MM.1S (cell line): ENCODE data around the gene GAL.

Source experiments
- DNase-seq: peaks from one replicate; pipeline ENCODE4 v3.0.0-alpha.2; 2015
- H2AFZ ChIP-seq: fragments of 300-600 bp; sonication (generic); 2 replicates; pipeline ENCODE4 v1.6.0; 2016; ENCODE audit warnings: antibody characterized with exemption, low read length
- H3F3A ChIP-seq: fragments of 300-600 bp; sonication (generic); 2 replicates; pipeline ENCODE4 v1.6.1; 2016; ENCODE audit warnings: mild to moderate bottlenecking, antibody characterized with exemption, low read length, moderate library complexity, mixed read lengths; ENCODE audit not compliant: insufficient read depth
- H3K27ac ChIP-seq: fragments of 300-600 bp; sonication (generic); 2 replicates; pipeline ENCODE4 v1.5.1; 2016; ENCODE audit warnings: mild to moderate bottlenecking, low read length
- H3K27me3 ChIP-seq: fragments of 300-600 bp; sonication (generic); replicated peaks from 2 replicates; pipeline ENCODE4 v1.6.0; 2016; ENCODE audit warnings: low read length; ENCODE audit not compliant: insufficient read depth
- H3K36me3 ChIP-seq: fragments of 300-600 bp; sonication (generic); replicated peaks from 2 replicates; pipeline ENCODE4 v1.6.1; 2016; ENCODE audit warnings: mild to moderate bottlenecking, low read length, mixed read lengths; ENCODE audit not compliant: insufficient read depth
- H3K4me1 ChIP-seq: fragments of 300-600 bp; sonication (generic); 2 replicates; pipeline ENCODE4 v1.6.1; 2016; ENCODE audit warnings: low read length, mixed read lengths
- H3K4me2 ChIP-seq: fragments of 300-600 bp; sonication (generic); 2 replicates; pipeline ENCODE4 v1.6.0; 2016; ENCODE audit warnings: low read depth, low read length
- H3K4me3 ChIP-seq: fragments of 300-600 bp; sonication (generic); 2 replicates; pipeline ENCODE4 v1.5.1; 2016; ENCODE audit warnings: low read length, mixed read lengths
- H3K79me2 ChIP-seq: fragments of 300-600 bp; sonication (generic); 2 replicates; pipeline ENCODE4 v1.6.1; 2016; ENCODE audit warnings: mixed run types, low read length, mixed read lengths
- H3K9ac ChIP-seq: fragments of 300-600 bp; sonication (generic); 2 replicates; pipeline ENCODE4 v1.6.1; 2016; ENCODE audit warnings: low read length, mixed read lengths
- H3K9me2 ChIP-seq: fragments of 300-600 bp; sonication (generic); replicated peaks from 2 replicates; pipeline ENCODE4 v1.6.1; 2016; ENCODE audit warnings: mild to moderate bottlenecking, low read length, mixed read lengths; ENCODE audit not compliant: insufficient read depth
- H3K9me3 ChIP-seq: fragments of 300-600 bp; sonication (generic); replicated peaks from 2 replicates; pipeline ENCODE4 v1.6.1; 2016; ENCODE audit warnings: mild to moderate bottlenecking, low read length, mixed read lengths; ENCODE audit not compliant: insufficient read depth
- H4K20me1 ChIP-seq: fragments of 300-600 bp; sonication (generic); 2 replicates; pipeline ENCODE4 v1.6.1; 2016; ENCODE audit warnings: mild to moderate bottlenecking, low read length, moderate library complexity, mixed read lengths; ENCODE audit not compliant: insufficient read depth
- EZH2 ChIP-seq: fragments of 300-600 bp; sonication (generic); optimal IDR thresholded peaks from 2 replicates; pipeline ENCODE3; 2017; ENCODE audit warnings: low read depth, mild to moderate bottlenecking, antibody characterized with exemption, low read length, mixed read lengths
- EZH2phosphoT487 ChIP-seq: fragments of 300-600 bp; sonication (generic); IDR thresholded peaks from 2 replicates; pipeline ENCODE4 v1.6.1; 2018; ENCODE audit warnings: antibody characterized with exemption, low read length
- TF ChIP-seq, protein P1 (sequence below): fragments of 300-600 bp; sonication (generic); IDR thresholded peaks from 2 replicates; pipeline ENCODE4 v1.5.1; 2016; ENCODE audit warnings: antibody characterized with exemption, low read length, mixed read lengths

GAL gene

DNA sequence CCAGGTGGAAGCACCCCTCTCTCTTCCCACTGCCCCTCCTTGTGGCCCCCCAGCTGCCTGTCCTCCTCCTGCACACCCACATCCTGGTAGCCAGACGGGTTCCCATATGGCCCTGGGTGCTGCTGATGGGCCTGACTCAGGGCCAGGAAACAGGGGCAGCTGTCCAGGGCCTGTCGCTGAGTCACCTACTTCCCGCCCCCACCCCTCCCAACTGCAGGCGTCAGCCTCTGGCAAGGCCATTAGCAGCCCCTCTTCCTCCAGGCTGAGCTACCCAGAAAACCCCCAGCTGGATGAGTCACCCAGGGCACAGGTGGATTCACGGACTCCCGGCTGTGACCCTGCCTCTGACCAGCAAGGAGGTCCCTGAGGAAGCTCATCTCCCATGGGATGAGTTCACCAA is 6.9 kb upstream of the GAL start:
- no peak overlapping the region for H3K9ac ChIP-seq
- no peaks in the 10 kb centered on the region for H3F3A ChIP-seq
- peaks cover 54% of the 10 kb centered on the region for H3K27me3 ChIP-seq
- no peak overlapping the region for H3K4me2 ChIP-seq
- H4K20me1 ChIP-seq: no peaks in the 10 kb centered on the region
- no peak for DNase-seq
- no peak overlapping the region for H3K4me3 ChIP-seq
- H3K79me2 ChIP-seq: no peaks in the 10 kb centered on the region
- no peak for TF ChIP-seq EZH2phosphoT487
- TF ChIP-seq EZH2: no peak
- TF ChIP-seq, protein P1, sequence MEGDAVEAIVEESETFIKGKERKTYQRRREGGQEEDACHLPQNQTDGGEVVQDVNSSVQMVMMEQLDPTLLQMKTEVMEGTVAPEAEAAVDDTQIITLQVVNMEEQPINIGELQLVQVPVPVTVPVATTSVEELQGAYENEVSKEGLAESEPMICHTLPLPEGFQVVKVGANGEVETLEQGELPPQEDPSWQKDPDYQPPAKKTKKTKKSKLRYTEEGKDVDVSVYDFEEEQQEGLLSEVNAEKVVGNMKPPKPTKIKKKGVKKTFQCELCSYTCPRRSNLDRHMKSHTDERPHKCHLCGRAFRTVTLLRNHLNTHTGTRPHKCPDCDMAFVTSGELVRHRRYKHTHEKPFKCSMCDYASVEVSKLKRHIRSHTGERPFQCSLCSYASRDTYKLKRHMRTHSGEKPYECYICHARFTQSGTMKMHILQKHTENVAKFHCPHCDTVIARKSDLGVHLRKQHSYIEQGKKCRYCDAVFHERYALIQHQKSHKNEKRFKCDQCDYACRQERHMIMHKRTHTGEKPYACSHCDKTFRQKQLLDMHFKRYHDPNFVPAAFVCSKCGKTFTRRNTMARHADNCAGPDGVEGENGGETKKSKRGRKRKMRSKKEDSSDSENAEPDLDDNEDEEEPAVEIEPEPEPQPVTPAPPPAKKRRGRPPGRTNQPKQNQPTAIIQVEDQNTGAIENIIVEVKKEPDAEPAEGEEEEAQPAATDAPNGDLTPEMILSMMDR: no peak
- no peaks in the 10 kb centered on the region for H3K36me3 ChIP-seq
- no peaks in the 10 kb centered on the region for H3K9me3 ChIP-seq
- no peak overlapping the region for H2AFZ ChIP-seq
- H3K27ac ChIP-seq: no peak overlapping the region
- no peaks in the 10 kb centered on the region for H3K9me2 ChIP-seq
- H3K4me1 ChIP-seq: no peaks in the 10 kb centered on the region

DNA sequence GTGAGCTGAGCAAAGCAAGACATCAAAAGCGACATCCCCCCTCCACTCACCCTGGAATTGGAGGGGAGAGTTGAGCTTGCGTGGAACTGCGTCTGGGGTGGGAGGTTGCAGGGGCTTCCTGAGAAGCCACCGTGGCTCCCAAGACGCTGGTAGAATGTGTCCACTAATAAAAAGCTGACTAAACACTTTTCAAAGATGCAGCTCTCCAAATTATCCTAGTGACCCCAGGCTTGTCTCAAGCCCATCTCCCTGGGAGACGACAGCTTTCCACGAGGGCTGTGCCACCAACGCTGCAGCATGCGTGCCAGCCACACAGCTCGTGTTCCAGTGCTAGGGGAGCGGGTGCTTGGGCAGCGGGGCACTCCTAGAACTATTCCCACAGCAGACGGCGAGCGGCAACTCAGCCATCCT is 6.3 kb upstream of the GAL start:
- Histone ChIP-seq H3K4me2 (no peak overlapping the region), H3K79me2 (no peaks in the 10 kb centered on the region), H3K4me3 (no peak overlapping the region), H4K20me1 (no peaks in the 10 kb centered on the region), H3F3A (no peaks in the 10 kb centered on the region), H3K9me2 (no peaks in the 10 kb centered on the region), H3K27ac (no peak overlapping the region), H3K9ac (no peak overlapping the region), H2AFZ (no peak overlapping the region), H3K9me3 (no peaks in the 10 kb centered on the region), H3K4me1 (no peaks in the 10 kb centered on the region), H3K27me3 (peaks cover 56% of the 10 kb centered on the region), H3K36me3 (no peaks in the 10 kb centered on the region)
- TF ChIP-seq EZH2phosphoT487: no peak
- TF ChIP-seq, protein P1: no peak
- TF ChIP-seq EZH2: no peak
- no peak for DNase-seq

DNA sequence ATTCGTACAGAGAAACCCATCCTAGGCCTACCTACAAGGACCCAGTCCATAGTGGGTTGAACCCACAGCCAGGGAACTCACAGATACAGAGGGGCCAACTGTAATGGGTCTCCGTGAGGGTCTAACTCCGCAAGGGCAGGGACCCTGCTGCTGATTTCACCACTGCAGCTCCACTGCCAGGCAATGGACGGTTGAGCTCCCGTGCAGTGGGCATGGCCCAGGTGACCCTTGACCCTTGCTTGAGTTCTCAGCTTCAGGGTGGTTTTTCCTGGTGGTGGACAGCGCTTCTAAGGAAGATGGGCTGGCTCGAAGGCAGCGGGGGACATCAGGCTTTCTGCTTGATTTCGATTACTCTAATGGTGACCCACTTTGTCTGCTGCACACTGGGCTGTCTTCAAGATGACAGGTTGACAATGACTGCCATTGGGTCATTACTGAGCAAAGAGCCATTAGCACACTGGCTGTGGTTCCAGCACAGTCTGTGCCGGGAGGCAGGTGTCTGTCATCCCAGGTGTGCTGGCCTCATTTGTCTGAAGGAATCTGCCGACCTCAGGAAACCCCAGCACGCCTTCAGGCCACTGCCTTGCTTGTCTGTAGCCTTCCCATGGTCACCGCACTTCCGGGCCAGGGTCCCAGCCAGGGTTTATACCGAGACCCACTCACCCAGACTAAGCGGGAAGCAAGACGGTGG is 3.7 kb upstream of the GAL start:
- Histone ChIP-seq H3F3A (no peaks in the 10 kb centered on the region), H3K9ac (no peak overlapping the region), H4K20me1 (no peaks in the 10 kb centered on the region), H3K9me3 (no peaks in the 10 kb centered on the region), H3K4me3 (no peak overlapping the region), H2AFZ (no peak overlapping the region), H3K9me2 (no peaks in the 10 kb centered on the region), H3K36me3 (no peaks in the 10 kb centered on the region), H3K4me2 (no peak overlapping the region), H3K27ac (no peak overlapping the region), H3K79me2 (no peaks in the 10 kb centered on the region), H3K27me3 (peaks cover 55% of the 10 kb centered on the region), H3K4me1 (no peaks in the 10 kb centered on the region)
- TF ChIP-seq, protein P1: no peak
- TF ChIP-seq EZH2phosphoT487 (no peak), EZH2 (no peak)
- no peak for DNase-seq
